ENCODE results near the gene PPP3CA. TPM values are rescaled to one million over a fixed set of nuclear protein-coding genes. Genes with fewer than 3 reads are reported as not detected.

PPP3CA gene
- total and polyA plus RNA-seq, 2 of the 13 experiments (the other 11 are each of a cell fraction or from before 2014, with no cell fraction given): 4.8 to 13.2 TPM

DNA sequence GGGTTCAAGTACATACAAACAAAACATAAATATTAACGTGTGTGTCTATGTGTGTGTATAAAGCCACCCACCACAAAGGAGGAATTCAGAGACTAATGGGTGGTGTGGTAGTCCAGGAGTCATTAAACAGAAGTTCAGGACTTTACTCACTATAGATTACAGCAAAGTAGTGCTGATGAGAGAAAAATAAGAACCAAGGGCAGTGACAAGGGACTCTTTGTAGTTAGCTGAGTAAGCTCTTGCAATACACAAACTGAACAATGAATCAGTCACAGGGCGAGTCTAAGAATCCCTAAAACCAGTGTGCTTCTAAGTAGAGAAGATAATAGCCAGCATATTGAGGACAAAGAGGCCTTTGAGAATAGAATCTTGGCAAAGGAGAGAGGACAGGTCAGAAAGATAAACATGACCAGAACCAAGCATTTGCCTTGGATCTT, 232.4 kb downstream of the PPP3CA start (continued):
- TF ChIP-seq, protein P1, sequence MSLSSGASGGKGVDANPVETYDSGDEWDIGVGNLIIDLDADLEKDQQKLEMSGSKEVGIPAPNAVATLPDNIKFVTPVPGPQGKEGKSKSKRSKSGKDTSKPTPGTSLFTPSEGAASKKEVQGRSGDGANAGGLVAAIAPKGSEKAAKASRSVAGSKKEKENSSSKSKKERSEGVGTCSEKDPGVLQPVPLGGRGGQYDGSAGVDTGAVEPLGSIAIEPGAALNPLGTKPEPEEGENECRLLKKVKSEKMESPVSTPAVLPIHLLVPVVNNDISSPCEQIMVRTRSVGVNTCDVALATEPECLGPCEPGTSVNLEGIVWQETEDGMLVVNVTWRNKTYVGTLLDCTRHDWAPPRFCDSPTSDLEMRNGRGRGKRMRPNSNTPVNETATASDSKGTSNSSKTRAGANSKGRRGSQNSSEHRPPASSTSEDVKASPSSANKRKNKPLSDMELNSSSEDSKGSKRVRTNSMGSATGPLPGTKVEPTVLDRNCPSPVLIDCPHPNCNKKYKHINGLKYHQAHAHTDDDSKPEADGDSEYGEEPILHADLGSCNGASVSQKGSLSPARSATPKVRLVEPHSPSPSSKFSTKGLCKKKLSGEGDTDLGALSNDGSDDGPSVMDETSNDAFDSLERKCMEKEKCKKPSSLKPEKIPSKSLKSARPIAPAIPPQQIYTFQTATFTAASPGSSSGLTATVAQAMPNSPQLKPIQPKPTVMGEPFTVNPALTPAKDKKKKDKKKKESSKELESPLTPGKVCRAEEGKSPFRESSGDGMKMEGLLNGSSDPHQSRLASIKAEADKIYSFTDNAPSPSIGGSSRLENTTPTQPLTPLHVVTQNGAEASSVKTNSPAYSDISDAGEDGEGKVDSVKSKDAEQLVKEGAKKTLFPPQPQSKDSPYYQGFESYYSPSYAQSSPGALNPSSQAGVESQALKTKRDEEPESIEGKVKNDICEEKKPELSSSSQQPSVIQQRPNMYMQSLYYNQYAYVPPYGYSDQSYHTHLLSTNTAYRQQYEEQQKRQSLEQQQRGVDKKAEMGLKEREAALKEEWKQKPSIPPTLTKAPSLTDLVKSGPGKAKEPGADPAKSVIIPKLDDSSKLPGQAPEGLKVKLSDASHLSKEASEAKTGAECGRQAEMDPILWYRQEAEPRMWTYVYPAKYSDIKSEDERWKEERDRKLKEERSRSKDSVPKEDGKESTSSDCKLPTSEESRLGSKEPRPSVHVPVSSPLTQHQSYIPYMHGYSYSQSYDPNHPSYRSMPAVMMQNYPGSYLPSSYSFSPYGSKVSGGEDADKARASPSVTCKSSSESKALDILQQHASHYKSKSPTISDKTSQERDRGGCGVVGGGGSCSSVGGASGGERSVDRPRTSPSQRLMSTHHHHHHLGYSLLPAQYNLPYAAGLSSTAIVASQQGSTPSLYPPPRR (CRISPR knock-in tag; IDR thresholded peaks at IDR 0.05; ENCODE audit: borderline replicate concordance): no peak; the same call in 1 of the 2 replicates
- TF ChIP-seq SNAPC2 (CRISPR knock-in tag; IDR thresholded peaks at IDR 0.05): no peak
- peak; percentile 50; the same call in 1 of the 2 replicates for TF ChIP-seq PPARG (CRISPR knock-in tag; conservative IDR thresholded peaks at IDR 0.05)
- TF ChIP-seq, protein P2, sequence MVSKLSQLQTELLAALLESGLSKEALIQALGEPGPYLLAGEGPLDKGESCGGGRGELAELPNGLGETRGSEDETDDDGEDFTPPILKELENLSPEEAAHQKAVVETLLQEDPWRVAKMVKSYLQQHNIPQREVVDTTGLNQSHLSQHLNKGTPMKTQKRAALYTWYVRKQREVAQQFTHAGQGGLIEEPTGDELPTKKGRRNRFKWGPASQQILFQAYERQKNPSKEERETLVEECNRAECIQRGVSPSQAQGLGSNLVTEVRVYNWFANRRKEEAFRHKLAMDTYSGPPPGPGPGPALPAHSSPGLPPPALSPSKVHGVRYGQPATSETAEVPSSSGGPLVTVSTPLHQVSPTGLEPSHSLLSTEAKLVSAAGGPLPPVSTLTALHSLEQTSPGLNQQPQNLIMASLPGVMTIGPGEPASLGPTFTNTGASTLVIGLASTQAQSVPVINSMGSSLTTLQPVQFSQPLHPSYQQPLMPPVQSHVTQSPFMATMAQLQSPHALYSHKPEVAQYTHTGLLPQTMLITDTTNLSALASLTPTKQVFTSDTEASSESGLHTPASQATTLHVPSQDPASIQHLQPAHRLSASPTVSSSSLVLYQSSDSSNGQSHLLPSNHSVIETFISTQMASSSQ (IDR thresholded peaks at IDR 0.05; ENCODE audit: low read depth): no peak
- TF ChIP-seq, protein P2 (CRISPR knock-in tag; IDR thresholded peaks at IDR 0.05; ENCODE audit: borderline replicate concordance): peak; percentile 52; the same call in 1 of the 2 replicates
- TF ChIP-seq MAZ (IDR thresholded peaks at IDR 0.05; ENCODE audit: borderline replicate concordance, low read depth, low read length): no peak
- no peak for TF ChIP-seq MAZ (CRISPR knock-in tag; IDR thresholded peaks at IDR 0.05; ENCODE audit: low read depth)
- TF ChIP-seq ARNT (IDR thresholded peaks at IDR 0.05): no peak
- TF ChIP-seq ZNF264 (CRISPR knock-in tag; IDR thresholded peaks at IDR 0.05): peak; percentile 67; the same call in 1 of the 2 replicates
- peak; percentile 85 for TF ChIP-seq SOX13 (IDR thresholded peaks at IDR 0.05)
- TF ChIP-seq SOX13 (CRISPR knock-in tag; conservative IDR thresholded peaks at IDR 0.05 in 1 of 2, IDR thresholded peaks at IDR 0.05 in 1 of 2): peak in 1 of 2 experiments; percentile 99; a peak in 2 of 4 replicates
- TF ChIP-seq, protein P3, sequence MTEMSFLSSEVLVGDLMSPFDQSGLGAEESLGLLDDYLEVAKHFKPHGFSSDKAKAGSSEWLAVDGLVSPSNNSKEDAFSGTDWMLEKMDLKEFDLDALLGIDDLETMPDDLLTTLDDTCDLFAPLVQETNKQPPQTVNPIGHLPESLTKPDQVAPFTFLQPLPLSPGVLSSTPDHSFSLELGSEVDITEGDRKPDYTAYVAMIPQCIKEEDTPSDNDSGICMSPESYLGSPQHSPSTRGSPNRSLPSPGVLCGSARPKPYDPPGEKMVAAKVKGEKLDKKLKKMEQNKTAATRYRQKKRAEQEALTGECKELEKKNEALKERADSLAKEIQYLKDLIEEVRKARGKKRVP (CRISPR knock-in tag; IDR thresholded peaks at IDR 0.05): 0 out of 4 replicates have a peak, but pooled peaks of 1 of the 2 experiments have one; percentile 60
- TF ChIP-seq ZNF652 (CRISPR knock-in tag; IDR thresholded peaks at IDR 0.05; ENCODE audit: borderline replicate concordance, low read depth): peak; percentile 16; the same call in 1 of the 2 replicates
- TF ChIP-seq ZNF496 (CRISPR knock-in tag; IDR thresholded peaks at IDR 0.05; ENCODE audit: insufficient replicate concordance): no peak
- TF ChIP-seq, protein P4, sequence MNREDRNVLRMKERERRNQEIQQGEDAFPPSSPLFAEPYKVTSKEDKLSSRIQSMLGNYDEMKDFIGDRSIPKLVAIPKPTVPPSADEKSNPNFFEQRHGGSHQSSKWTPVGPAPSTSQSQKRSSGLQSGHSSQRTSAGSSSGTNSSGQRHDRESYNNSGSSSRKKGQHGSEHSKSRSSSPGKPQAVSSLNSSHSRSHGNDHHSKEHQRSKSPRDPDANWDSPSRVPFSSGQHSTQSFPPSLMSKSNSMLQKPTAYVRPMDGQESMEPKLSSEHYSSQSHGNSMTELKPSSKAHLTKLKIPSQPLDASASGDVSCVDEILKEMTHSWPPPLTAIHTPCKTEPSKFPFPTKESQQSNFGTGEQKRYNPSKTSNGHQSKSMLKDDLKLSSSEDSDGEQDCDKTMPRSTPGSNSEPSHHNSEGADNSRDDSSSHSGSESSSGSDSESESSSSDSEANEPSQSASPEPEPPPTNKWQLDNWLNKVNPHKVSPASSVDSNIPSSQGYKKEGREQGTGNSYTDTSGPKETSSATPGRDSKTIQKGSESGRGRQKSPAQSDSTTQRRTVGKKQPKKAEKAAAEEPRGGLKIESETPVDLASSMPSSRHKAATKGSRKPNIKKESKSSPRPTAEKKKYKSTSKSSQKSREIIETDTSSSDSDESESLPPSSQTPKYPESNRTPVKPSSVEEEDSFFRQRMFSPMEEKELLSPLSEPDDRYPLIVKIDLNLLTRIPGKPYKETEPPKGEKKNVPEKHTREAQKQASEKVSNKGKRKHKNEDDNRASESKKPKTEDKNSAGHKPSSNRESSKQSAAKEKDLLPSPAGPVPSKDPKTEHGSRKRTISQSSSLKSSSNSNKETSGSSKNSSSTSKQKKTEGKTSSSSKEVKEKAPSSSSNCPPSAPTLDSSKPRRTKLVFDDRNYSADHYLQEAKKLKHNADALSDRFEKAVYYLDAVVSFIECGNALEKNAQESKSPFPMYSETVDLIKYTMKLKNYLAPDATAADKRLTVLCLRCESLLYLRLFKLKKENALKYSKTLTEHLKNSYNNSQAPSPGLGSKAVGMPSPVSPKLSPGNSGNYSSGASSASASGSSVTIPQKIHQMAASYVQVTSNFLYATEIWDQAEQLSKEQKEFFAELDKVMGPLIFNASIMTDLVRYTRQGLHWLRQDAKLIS (CRISPR knock-in tag; IDR thresholded peaks at IDR 0.05): no peak
- TF ChIP-seq HHEX (CRISPR knock-in tag; IDR thresholded peaks at IDR 0.05): peak; percentile 31; the same call in 1 of the 2 replicates
